GM12878 (cell line): ENCODE data around the gene MICAL3. TPM values are rescaled to one million over a fixed set of nuclear protein-coding genes. Genes with fewer than 3 reads are reported as not detected.

Experiments used
- ATAC-seq: fragments of 200-7000 bp; cut with Tn5 transposase; 3 replicates; pipeline ENCODE4 v1.9.1; 2020; ENCODE audit warnings: mild to moderate bottlenecking, moderate library complexity
- BruUV-seq: library from RNA; stranded (reverse); fragments of 400-500 nt; replicated peaks from 2 replicates; lab custom pipeline; 2021; lab: Mats Ljungman, UMichigan
- CTCF ChIA-PET: fragments of 300-600 bp; sonication (Branson Sonifier 250); formaldehyde crosslinking; extraction: SDS; loops from one replicate; lab custom pipeline; 2021; ENCODE audit warnings: inconsistent platforms; lab: Yijun Ruan, JAX
- POLR2A ChIA-PET: fragments of 350-600 bp; formaldehyde crosslinking; extraction: SDS; loops from one replicate; lab custom pipeline; 2021; ENCODE audit warnings: inconsistent platforms; lab: Charles Lee
- RAD21 ChIA-PET: fragments of 300-600 bp; sonication (Branson Sonifier 250); formaldehyde crosslinking; loops from one replicate; lab custom pipeline; 2023; ENCODE audit warnings: antibody characterized with exemption; ENCODE audit not compliant: unreplicated experiment; lab: Charles Lee
- SMC1A ChIA-PET: fragments of 300-600 bp; sonication (Branson Sonifier 250); formaldehyde crosslinking; loops from one replicate; lab custom pipeline; 2023; ENCODE audit not compliant: unreplicated experiment, uncharacterized antibody; lab: Charles Lee
- DNase-seq: peaks from one replicate; pipeline ENCODE4 v3.0.0-alpha.2; 2011; ENCODE audit warnings: low read depth, low spot score
- FAIRE-seq: peaks from 3 replicates; lab custom pipeline; 2011; peaks lifted over from hg19 to GRCh38; lab: Jason Lieb, UNC
- H2AFZ ChIP-seq: 2 replicates; pipeline ENCODE4 v1.6.0; 2011; ENCODE audit warnings: low read depth, low read length, control low read depth; ENCODE audit not compliant: control insufficient read depth
- H3K27ac ChIP-seq: 2 replicates; pipeline ENCODE4 v1.5.1; 2011; ENCODE audit warnings: control low read depth; ENCODE audit not compliant: control insufficient read depth, insufficient read depth
- H3K27me3 ChIP-seq, 2 experiments: replicated peaks in 1 of 2; 2 replicates each; pipeline versions ENCODE4 v1.6.0 to v1.6.1; 2011; ENCODE audit warnings: low read length in 1 of 2; ENCODE audit not compliant: control insufficient read depth in 2 of 2, insufficient read depth in 2 of 2
- H3K36me3 ChIP-seq, 2 experiments: 2 replicates each; pipeline ENCODE4 v1.5.1; 2011; ENCODE audit warnings: low read length in 1 of 2; ENCODE audit not compliant: control insufficient read depth in 2 of 2, insufficient read depth in 2 of 2
- H3K4me1 ChIP-seq: 2 replicates; pipeline ENCODE4 v1.6.1; 2011; ENCODE audit warnings: mild to moderate bottlenecking, low read length, moderate library complexity, mixed read lengths; ENCODE audit not compliant: control insufficient read depth, insufficient read depth
- H3K4me2 ChIP-seq: 2 replicates; pipeline ENCODE4 v1.6.0; 2011; ENCODE audit warnings: control low read depth; ENCODE audit not compliant: control insufficient read depth, insufficient read depth
- H3K4me3 ChIP-seq: fragments of 200-600 bp; sonication (generic); 2 replicates; pipeline ENCODE4 v1.5.1; 2016
- H3K79me2 ChIP-seq: 2 replicates; pipeline ENCODE4 v1.6.0; 2011; ENCODE audit warnings: low read length; ENCODE audit not compliant: control insufficient read depth, insufficient read depth
- H3K9ac ChIP-seq: 2 replicates; pipeline ENCODE4 v1.8.0; 2011; ENCODE audit warnings: low read length, control low read depth, mixed read lengths; ENCODE audit not compliant: control insufficient read depth, insufficient read depth
- H3K9me3 ChIP-seq: replicated peaks from 3 replicates; pipeline ENCODE4 v1.5.1; 2011; ENCODE audit warnings: mild to moderate bottlenecking, low read length; ENCODE audit not compliant: control insufficient read depth, insufficient read depth
- H4K20me1 ChIP-seq: 2 replicates; pipeline ENCODE4 v1.6.0; 2011; ENCODE audit not compliant: control insufficient read depth, insufficient read depth
- EP300 ChIP-seq, 2 experiments: fragments of 150-350 bp in 1 of 2; IDR thresholded peaks; 2 replicates each; pipeline ENCODE4 v1.6.1; 2011 to 2012; ENCODE audit warnings: low read depth in 2 of 2, low read length in 2 of 2, borderline replicate concordance in 1 of 2, improper control_type of control experiment in 1 of 2, inconsistent platforms in 1 of 2; ENCODE audit not compliant: control insufficient read depth in 1 of 2
- POLR2A ChIP-seq: IDR thresholded peaks from 2 replicates; pipeline ENCODE4 v1.6.1; 2011; ENCODE audit warnings: low read depth, mild to moderate bottlenecking, low read length
- SMARCA5 ChIP-seq: fragments of 450-650 bp; IDR thresholded peaks from 2 replicates; pipeline ENCODE4 v1.6.1; 2017; ENCODE audit warnings: mild to moderate bottlenecking
- SREBF1 ChIP-seq: IDR thresholded peaks from 2 replicates; pipeline ENCODE4 v1.6.1; 2012; ENCODE audit warnings: mild to moderate bottlenecking, low read length
- TAF1 ChIP-seq: IDR thresholded peaks from 2 replicates; pipeline ENCODE4 v1.6.1; 2011; ENCODE audit warnings: mild to moderate bottlenecking, low read depth, low read length, borderline replicate concordance
- TCF7 ChIP-seq: IDR thresholded peaks from 2 replicates; pipeline ENCODE4 v1.6.1; 2014; ENCODE audit warnings: antibody characterized with exemption, borderline replicate concordance
- WGBS: methylation state at CpG from one replicate; pipeline ENCODE4 v1.1.6; 2016; ENCODE audit warnings: low lambda C conversion rate; ENCODE audit not compliant: insufficient replicate concordance, insufficient coverage; ENCODE audit errors: missing lambda C conversion rate; 5-methylcytosine and 5-hydroxymethylcytosine counted together
- in situ Hi-C: fragments of 300-500 bp; cut with MboI; formaldehyde crosslinking; loops from 9 replicates; pipeline ENCODE4 v1.14.3; 2018; ENCODE audit warnings: mixed read lengths
- intact Hi-C: fragments of 100-400 bp; cut with micrococcal nuclease; formaldehyde crosslinking; loops from one replicate; pipeline ENCODE4 v1.14.2; 2022; ENCODE audit not compliant: unreplicated experiment
- polyA plus RNA-seq, 11 experiments: library from polyadenylated mRNA; depleted of rRNA in 4 of 11; unstranded in 6 of 11; stranded (reverse) in 5 of 11; fragments of >200 nt; fragmentation: Nextera tagmentation in 4 of 11; fragmentation: Illumina TruSeq in 1 of 11; extraction: Ambion mirVana in 4 of 11; extraction: Trizol in 1 of 11; gene quantifications; 1 replicate in 1 of 11; 2 replicates in 10 of 11; pipeline versions ENCODE4 v1.2.1 to v1.2.3, GENCODE V29; 2011 to 2016; ENCODE audit warnings: inconsistent platforms in 2 of 11, missing spikeins in 2 of 11, low read depth in 1 of 11
- total RNA-seq, 4 experiments: library from RNA; depleted of rRNA in 3 of 4; stranded (reverse); fragments of >200 nt in 3 of 4; fragmentation: Illumina TruSeq in 1 of 4; extraction: Trizol in 1 of 4; gene quantifications; 2 replicates each; pipeline versions ENCODE4 v1.2.1 to v1.2.3, GENCODE V29; 2013 to 2021
- TF ChIP-seq, protein P1 (sequence below): IDR thresholded peaks from 2 replicates; pipeline ENCODE4 v1.6.1; 2011; ENCODE audit warnings: low read depth, mild to moderate bottlenecking, low read length, moderate library complexity, borderline replicate concordance; ENCODE audit errors: extremely low read depth
- TF ChIP-seq, protein P2 (sequence below): IDR thresholded peaks from 2 replicates; pipeline ENCODE4 v1.6.1; 2012; ENCODE audit warnings: low read depth, low read length, improper control_type of control experiment
- TF ChIP-seq, protein P3 (sequence below): fragments of 450-650 bp; IDR thresholded peaks from 2 replicates; pipeline ENCODE4 v1.6.1; 2016; ENCODE audit warnings: mild to moderate bottlenecking
- TF ChIP-seq, protein P4 (sequence below), 3 experiments: IDR thresholded peaks in 2 of 3; conservative IDR thresholded peaks in 1 of 3; 2 replicates each; pipeline ENCODE4 v1.5.1; 2011; ENCODE audit warnings: low read depth in 3 of 3, low read length in 3 of 3, mild to moderate bottlenecking in 3 of 3, control low read depth in 2 of 3, moderate library complexity in 2 of 3, inconsistent platforms in 1 of 3, mixed read lengths in 1 of 3; ENCODE audit not compliant: control insufficient read depth in 2 of 3, insufficient read depth in 1 of 3; ENCODE audit errors: extremely low read depth in 1 of 3
- TF ChIP-seq, protein P5 (sequence below): IDR thresholded peaks from 2 replicates; pipeline ENCODE4 v1.6.1; 2012; ENCODE audit warnings: improper control_type of control experiment, low read depth, low read length; ENCODE audit not compliant: insufficient replicate concordance

Gene MICAL3
- total and polyA plus RNA-seq, 10 of the 15 experiments (the other 5 are each of a cell fraction or from before 2014, with no cell fraction given) = 2.6 to 92.2 (median 24.0) TPM

DNA sequence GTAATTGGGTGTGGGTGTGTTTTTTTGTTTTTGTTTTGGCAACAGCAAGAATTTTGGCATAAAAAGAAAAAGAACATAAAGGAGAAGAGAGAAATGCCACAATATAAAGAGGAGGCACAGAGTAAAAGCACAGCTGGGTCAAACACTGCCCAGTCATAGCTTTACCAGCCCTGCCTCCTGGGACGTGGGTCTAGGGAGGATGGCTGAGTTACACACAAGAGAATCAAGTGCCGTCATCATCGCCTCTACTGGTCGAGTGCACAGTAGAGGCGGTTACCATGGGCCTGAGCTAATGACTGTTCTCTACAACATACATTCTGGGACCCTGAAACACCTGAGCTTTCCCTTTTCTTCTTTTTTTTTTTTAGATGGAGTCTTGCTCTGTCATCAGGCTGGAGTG is 162.5 kb downstream of the MICAL3 start (continued):
- TF ChIP-seq, protein P1, sequence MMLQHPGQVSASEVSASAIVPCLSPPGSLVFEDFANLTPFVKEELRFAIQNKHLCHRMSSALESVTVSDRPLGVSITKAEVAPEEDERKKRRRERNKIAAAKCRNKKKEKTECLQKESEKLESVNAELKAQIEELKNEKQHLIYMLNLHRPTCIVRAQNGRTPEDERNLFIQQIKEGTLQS = no peak
- TF ChIP-seq, protein P2, sequence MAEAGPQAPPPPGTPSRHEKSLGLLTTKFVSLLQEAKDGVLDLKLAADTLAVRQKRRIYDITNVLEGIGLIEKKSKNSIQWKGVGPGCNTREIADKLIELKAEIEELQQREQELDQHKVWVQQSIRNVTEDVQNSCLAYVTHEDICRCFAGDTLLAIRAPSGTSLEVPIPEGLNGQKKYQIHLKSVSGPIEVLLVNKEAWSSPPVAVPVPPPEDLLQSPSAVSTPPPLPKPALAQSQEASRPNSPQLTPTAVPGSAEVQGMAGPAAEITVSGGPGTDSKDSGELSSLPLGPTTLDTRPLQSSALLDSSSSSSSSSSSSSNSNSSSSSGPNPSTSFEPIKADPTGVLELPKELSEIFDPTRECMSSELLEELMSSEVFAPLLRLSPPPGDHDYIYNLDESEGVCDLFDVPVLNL = no peak
- TF ChIP-seq TCF7 (no peak), EP300 (IDR thresholded peaks at IDR 0.05; ENCODE audit: borderline replicate concordance in 1 of 2, control insufficient read depth in 1 of 2, low read depth in 2 of 2, low read length in 2 of 2) (no peak)
- TF ChIP-seq, protein P3, sequence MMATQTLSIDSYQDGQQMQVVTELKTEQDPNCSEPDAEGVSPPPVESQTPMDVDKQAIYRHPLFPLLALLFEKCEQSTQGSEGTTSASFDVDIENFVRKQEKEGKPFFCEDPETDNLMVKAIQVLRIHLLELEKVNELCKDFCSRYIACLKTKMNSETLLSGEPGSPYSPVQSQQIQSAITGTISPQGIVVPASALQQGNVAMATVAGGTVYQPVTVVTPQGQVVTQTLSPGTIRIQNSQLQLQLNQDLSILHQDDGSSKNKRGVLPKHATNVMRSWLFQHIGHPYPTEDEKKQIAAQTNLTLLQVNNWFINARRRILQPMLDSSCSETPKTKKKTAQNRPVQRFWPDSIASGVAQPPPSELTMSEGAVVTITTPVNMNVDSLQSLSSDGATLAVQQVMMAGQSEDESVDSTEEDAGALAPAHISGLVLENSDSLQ = no peak

DNA sequence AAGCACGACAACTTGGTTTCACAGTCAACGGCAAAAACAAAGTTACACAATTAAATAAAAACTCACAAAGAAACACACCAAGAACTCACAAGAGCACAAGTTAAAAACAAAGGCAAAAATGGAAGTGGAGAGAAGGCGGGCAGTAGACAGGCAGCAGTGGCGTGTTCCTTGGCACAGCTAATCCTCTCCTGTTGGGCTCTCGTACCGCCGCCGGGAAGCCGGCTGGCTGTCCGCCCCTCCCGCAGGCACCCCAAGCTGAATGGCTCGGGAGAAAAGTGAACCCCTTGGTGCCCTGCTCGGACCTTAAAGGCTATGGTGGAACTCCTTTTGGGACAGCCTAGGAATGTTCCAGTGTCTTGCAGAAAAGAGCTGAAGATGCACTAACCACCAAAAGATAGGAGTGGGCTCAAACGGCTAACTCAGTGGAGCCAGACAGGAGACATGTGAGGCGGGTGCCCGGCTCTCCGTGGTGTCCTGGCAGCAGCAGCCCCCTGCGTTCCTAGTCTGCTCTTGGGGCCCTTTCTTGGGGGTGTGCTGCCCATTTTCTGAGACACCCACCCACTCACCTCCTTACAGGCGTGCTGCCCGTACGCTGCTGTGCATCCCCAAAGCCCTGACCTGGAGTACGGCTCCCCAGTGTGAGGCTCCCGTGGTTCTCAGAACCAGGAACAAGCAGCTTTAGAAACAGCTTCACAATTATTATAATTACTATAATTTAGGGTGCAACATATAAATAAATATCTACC is 164.0 kb downstream of the MICAL3 start:
- Histone ChIP-seq H3K4me3 (no peak overlapping the region), H2AFZ (no peak overlapping the region), H3K79me2 (no peaks in the 10 kb centered on the region), H3K4me1 (peaks cover 3% of the 10 kb centered on the region), H3K9ac (no peak overlapping the region), H3K27me3 (no peaks in the 10 kb centered on the region), H3K27ac (no peak overlapping the region), H4K20me1 (no peaks in the 10 kb centered on the region; the same call in 1 of the 2 replicates), H3K4me2 (no peak overlapping the region), H3K9me3 (no peaks in the 10 kb centered on the region), H3K36me3 (peaks cover 9 to 19% of the 10 kb centered on the region in 2 experiments)
- in situ Hi-C loops = no loop called here
- no TSS peak for BruUV-seq
- no peak for ATAC-seq
- RAD21 ChIA-PET = no interaction called here
- POLR2A ChIA-PET = no interaction called here
- DNase-seq = no peak
- no peak for FAIRE-seq
- 71% methylated on average over 23 of the region's 23 CpGs for WGBS
- intact Hi-C loops = no loop called here
- SMC1A ChIA-PET = interaction anchor here (0.8 kb wide), 1 partner anchor 216 kb away, joined by 3 read pairs; no protein-coding TSS in a partner anchor
- CTCF ChIA-PET = interaction anchor here (2.7 kb wide), 1 partner anchor 30 kb away, joined by 10 read pairs; no protein-coding TSS in a partner anchor
- TF ChIP-seq, protein P4, sequence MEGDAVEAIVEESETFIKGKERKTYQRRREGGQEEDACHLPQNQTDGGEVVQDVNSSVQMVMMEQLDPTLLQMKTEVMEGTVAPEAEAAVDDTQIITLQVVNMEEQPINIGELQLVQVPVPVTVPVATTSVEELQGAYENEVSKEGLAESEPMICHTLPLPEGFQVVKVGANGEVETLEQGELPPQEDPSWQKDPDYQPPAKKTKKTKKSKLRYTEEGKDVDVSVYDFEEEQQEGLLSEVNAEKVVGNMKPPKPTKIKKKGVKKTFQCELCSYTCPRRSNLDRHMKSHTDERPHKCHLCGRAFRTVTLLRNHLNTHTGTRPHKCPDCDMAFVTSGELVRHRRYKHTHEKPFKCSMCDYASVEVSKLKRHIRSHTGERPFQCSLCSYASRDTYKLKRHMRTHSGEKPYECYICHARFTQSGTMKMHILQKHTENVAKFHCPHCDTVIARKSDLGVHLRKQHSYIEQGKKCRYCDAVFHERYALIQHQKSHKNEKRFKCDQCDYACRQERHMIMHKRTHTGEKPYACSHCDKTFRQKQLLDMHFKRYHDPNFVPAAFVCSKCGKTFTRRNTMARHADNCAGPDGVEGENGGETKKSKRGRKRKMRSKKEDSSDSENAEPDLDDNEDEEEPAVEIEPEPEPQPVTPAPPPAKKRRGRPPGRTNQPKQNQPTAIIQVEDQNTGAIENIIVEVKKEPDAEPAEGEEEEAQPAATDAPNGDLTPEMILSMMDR (IDR thresholded peaks at IDR 0.05 in 2 of 3, conservative IDR thresholded peaks at IDR 0.05 in 1 of 3; ENCODE audit: control insufficient read depth in 2 of 3, extremely low read depth in 1 of 3, insufficient read depth in 1 of 3, low read depth in 3 of 3, low read length in 3 of 3) = no peak
- no peak for TF ChIP-seq TAF1
- no peak for TF ChIP-seq POLR2A
- TF ChIP-seq SREBF1 = no peak
- TF ChIP-seq SMARCA5 = no peak
- TF ChIP-seq, protein P5, sequence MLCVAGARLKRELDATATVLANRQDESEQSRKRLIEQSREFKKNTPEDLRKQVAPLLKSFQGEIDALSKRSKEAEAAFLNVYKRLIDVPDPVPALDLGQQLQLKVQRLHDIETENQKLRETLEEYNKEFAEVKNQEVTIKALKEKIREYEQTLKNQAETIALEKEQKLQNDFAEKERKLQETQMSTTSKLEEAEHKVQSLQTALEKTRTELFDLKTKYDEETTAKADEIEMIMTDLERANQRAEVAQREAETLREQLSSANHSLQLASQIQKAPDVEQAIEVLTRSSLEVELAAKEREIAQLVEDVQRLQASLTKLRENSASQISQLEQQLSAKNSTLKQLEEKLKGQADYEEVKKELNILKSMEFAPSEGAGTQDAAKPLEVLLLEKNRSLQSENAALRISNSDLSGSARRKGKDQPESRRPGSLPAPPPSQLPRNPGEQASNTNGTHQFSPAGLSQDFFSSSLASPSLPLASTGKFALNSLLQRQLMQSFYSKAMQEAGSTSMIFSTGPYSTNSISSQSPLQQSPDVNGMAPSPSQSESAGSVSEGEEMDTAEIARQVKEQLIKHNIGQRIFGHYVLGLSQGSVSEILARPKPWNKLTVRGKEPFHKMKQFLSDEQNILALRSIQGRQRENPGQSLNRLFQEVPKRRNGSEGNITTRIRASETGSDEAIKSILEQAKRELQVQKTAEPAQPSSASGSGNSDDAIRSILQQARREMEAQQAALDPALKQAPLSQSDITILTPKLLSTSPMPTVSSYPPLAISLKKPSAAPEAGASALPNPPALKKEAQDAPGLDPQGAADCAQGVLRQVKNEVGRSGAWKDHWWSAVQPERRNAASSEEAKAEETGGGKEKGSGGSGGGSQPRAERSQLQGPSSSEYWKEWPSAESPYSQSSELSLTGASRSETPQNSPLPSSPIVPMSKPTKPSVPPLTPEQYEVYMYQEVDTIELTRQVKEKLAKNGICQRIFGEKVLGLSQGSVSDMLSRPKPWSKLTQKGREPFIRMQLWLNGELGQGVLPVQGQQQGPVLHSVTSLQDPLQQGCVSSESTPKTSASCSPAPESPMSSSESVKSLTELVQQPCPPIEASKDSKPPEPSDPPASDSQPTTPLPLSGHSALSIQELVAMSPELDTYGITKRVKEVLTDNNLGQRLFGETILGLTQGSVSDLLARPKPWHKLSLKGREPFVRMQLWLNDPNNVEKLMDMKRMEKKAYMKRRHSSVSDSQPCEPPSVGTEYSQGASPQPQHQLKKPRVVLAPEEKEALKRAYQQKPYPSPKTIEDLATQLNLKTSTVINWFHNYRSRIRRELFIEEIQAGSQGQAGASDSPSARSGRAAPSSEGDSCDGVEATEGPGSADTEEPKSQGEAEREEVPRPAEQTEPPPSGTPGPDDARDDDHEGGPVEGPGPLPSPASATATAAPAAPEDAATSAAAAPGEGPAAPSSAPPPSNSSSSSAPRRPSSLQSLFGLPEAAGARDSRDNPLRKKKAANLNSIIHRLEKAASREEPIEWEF = no peak
